Astrocyte (in vitro differentiated cells and primary cell): Measurements from ENCODE around the gene OPN3.

ENCODE experiments used
- CTCF ChIP-seq: IDR thresholded peaks from 2 replicates; pipeline ENCODE4 v1.5.1; 2011; ENCODE audit warnings: low read depth, mild to moderate bottlenecking, inconsistent platforms, low read length, moderate library complexity; ENCODE audit not compliant: insufficient read depth
- EZH2 ChIP-seq: IDR thresholded peaks from 2 replicates; pipeline ENCODE4 v1.6.1; 2012; ENCODE audit warnings: mild to moderate bottlenecking, low read length, inconsistent platforms; ENCODE audit not compliant: insufficient read depth

- TF ChIP-seq CTCF = no peak
- TF ChIP-seq EZH2 = no peak
These were observed 876 bp upstream of the OPN3 start for GRCh38 chr1:241640867-241641622.
